ENCODE measurements around the gene PHYHIPL.
"Not testable (repeated sequence)": the region's sequence is repeated elsewhere in the genome, so short reads cannot be mapped to it uniquely, and the experiment has no call there.

Gene PHYHIPL

DNA sequence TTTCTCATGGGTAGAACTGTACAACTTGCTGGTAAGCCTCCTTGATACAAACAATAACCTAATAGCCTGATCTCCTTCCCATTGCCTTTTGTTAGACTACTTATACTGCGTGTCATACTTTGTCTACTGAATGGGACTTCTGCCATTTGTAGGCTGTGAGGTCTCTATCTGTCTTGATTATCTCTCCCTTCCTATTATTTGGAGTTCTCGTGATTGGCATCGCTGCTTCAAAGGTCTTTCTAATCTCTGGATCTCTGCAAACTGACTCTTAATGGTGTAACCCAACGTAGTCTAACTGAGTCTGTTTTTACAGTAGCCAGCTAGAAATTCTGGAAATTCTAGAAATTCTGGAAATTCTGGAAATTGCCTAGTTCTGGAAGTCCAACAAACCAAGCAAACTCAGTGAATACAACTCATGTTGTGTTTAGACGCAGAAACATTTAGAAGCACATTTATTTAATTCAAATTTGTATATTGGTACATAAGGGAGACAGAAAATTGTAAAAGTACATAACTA, 29.8 kb downstream of the PHYHIPL start:
- DNase-seq (ENCODE audit: low read depth in 3 of 3) = no peak

DNA sequence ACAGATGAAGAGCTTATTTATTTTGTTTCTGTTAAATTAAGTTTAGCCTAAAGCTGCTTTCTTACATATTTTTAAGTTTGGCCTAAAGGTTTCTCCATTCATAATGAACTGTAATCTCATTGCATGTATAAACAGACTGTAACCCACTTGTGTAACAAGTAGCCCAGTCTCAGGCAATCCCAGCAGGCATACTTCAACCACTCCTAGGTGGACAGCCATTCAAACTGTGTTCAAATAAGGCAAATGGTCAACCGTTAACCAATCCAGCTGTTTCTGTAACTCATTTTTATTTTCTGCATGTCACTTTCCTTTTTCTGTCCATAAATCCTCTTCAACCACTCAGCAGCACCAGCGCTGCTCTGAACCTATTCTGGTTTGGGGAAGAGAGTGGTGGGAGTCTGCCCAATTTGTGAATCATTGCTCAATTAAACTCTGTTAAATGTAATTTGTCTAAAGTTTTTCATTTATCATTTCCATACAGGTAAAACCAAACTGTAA, 35.9 kb downstream of the PHYHIPL start:
- DNase-seq (ENCODE audit: low read depth in 3 of 3) = no peak

DNA sequence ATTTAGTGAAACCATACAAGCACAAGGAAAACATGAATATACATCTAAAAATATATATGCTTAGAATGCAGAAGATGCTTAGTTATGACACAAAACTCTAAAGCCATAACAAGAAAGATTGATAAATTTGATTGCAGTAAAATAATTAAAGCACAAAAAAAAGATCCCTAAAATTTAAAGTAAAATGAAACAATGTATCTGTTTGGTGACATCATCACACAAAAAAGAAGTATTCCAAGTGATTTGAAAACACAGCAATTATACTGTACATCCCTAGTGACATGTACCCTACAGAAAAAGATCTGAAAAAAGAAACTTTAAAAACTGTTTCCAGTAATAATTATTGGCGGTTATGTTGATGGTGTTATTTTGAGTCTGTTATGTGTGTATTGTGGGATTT, 37.7 kb downstream of the PHYHIPL start:
- DNase-seq (ENCODE audit: low read depth in 3 of 3) = no peak

DNA sequence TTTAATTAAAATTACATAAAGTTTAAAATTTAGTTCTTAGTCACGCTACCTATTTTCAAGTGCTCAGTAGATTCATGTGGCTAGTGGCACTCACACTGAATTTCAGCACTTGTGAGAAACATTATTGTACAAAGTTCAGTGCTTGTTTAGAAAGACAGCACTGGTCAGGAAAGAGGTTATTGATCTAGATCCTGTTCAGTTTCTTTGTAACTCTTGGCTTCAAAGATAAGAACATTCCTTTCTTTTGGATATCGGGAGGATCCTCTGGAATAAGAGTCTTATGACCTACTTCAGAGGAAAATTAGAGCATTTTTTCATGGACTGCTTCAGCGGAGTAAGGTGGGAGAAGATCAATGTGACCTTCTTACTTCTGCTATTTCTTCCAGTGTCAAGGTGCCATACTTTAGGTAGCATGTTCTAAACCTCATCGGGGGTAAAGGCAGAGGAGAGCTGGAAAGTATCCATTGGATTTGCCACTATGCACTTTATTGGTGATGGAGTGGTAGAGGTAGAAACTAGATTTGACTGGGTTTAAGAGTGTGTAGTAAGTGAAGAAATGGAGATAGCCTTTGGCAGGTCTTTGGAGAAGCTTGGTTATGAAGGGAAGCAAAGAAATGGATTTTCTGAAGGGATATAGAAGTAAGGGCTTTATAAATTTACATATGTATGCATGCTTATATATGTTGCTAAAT, 39.9 kb downstream of the PHYHIPL start:
- DNase-seq (ENCODE audit: low read depth in 3 of 3) = no peak

DNA sequence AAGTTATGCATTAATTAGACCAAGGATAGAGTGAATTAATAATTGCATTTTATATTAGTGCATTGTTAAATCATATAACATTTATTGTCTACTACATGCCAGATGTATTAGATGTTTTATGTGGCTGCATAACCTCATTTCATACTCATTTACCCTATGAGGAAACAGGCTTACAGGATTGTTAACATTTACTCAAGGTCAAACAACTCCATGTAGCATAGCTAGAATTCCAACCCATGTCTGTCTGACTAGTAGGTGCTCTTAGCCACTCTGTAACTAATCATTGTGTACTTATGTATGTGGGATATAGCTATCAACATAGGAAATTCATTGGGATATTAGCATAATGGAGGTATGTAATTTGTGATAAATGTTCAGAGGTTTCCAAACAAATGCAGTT, 46.3 kb downstream of the PHYHIPL start:
- DNase-seq (ENCODE audit: low read depth in 3 of 3) = no peak

DNA sequence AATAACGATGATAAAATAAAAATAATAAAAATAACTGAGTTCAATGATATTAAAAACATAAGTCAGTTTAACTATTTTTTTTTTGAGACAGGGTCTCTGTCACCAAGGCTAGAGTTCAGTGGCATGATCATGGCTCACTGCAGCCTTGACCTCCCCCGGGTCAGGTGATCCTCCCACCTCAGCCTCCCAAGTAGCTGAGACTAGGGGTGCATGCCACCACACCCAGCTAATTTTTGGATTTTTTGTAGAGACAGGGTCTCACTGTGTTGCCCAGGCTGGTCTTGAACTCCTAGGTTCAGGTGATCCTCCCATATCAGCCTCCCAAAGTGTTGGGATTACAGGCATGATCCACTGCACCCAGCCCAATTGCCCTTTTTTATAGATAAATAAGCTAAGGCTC, 47.2 kb downstream of the PHYHIPL start:
- not testable (repeated sequence) for DNase-seq (ENCODE audit: low read depth in 3 of 3)

DNA sequence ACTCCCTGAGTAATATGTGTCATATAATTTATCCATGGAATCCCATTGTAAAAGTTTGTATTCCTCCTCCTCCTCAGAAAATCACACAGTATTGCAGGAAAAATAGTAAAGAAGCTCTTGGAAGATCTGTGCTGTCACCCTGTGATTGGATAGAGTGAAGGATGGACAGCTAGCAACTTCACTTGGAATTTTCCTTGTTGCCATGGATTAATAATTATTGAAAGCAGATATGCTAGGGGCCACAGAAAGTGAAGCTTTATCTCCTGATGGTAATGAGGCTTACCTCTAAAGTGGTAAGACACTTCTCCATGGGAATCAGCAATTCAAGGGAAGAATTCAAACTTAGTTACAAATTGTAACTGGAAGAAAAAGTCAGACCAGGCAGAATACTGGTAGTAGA, 48.8 kb downstream of the PHYHIPL start:
- DNase-seq (ENCODE audit: low read depth in 3 of 3) = no peak

DNA sequence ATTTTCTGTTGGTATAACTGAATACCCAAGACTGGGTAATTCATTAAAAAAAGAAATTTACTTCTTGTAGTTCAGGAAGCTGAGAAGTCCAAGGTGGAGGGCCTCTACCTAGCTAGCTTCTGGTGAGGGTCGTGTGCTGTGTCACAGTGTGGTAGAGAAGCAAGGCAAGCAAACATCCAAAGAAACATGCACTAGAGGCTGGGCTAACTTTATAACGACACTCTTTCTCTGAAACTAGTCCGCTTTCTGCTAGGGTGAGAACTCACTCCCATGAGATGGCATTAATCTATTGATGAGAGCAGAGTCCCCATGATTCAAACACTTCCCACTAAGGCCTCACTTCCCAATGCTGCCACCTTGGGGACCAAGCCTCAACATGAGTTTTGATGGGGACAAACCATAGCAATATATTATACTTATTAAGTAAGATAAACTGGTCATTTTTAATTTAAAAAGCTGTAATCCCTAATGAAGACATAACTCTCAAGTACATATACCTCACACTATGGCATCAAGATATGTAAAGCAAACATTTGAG, 50.8 kb downstream of the PHYHIPL start:
- no peak for DNase-seq (ENCODE audit: low read depth in 3 of 3)

DNA sequence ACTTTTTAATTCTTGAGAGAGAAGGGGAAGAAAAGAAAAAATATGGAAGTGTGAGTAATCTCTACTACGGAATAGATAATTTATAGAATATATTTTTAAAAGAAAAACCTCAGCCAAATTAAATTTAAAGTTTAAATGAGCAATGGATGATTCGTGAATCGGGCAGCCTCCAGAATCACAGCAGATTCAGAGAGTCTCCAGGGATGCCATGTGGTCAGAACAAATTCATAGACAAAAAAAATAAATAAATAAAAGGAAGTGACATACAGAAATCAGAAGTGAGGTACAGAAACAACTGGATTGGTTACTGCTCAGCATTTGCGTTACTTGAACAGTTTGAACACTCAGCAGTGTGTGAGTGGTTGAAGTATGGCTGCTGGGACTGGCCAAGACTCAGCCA, 53.0 kb downstream of the PHYHIPL start:
- DNase-seq (ENCODE audit: low read depth in 3 of 3) = no peak

DNA sequence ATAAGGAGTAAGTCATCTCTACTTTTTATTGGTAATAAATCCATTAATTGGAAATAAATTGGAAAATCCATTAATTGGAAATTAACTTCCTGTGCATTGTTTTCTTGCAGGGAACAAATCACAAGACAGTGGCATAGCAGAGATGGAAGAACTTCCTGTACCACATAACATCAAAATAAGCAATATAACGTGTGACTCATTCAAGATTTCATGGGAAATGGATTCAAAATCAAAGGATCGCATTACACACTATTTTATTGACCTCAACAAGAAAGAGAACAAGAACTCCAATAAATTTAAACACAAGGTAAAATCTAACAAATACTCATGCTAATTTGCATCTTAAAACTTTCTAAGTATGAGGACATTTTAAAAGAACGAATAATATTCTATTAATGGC, 57.8 kb downstream of the PHYHIPL start:
- no peak for DNase-seq (ENCODE audit: low read depth in 3 of 3)

DNA sequence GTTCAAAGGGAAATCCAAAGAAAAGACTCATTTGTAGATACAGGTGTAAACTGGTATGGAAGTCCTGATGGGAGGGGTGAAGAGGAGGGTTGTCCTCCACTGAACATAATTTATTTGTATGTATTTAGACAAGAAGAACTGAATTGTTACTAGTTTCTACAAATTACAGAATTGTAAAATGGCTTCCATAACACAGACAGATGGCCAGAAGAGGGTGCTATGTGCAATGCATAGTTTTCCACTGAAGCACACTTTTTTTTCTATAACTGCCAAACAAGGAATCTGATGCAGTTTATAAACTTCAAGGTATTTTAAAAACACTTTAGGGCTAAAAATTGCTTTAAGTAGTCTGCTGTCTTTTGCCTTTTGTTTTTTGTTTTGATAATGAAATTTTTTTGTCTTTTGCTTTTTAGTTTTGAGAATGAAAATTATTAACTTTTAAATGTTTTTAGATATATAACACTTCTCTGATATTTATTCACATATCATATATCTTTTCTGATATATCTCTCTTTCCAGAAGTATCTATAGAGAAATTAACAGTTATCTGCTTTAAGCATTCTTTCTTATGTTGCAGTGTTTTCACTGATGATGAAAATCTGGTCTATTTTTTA, 58.5 kb downstream of the PHYHIPL start:
- no peak for DNase-seq (ENCODE audit: low read depth in 3 of 3)

DNA sequence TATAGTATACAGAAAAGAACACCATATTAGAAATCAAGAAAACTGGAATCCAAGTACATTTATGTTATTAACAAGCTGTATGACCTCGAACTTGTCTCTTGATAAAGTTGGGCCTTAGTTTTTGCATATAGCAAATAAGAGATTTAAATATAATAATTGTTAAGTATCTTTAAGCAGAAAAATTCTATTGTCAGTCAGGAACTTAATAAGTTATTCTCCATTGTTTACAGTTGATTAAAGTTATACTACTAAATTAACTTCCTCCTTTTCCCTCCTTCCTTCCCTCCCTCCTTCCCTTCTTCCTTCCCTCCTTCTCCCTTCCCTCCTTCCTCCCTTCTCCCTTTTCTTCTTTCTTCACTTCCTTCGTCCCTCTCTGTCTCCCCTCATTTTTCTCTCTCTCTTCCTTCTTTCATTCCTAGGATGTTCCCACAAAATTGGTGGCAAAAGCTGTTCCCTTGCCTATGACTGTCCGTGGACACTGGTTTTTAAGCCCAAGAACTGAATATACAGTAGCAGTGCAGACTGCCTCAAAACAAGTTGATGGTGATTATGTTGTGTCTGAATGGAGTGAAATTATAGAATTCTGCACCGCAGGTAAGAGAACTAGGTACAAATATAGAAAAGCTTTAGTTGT, 59.7 kb downstream of the PHYHIPL start:
- no peak for DNase-seq (ENCODE audit: low read depth in 3 of 3)

DNA sequence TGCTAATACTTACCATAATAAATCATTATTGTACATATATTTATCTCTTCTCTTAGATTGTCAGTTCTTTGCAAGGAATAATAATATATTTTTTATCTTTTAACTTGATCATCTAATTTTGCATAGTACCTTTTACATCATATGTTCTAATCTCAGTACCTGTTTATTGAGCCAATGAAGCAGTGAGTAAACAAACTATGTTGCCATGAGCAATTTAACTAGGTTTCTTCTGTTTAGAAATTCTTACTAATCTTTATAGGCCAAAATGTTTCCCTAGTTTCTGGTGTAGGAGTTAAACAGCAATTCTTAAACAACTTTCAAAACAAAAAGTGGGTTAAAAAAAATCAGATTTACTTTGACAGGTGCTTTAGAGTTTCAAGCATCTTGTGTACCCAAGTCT, 61.3 kb downstream of the PHYHIPL start:
- DNase-seq (ENCODE audit: low read depth in 3 of 3) = no peak

DNA sequence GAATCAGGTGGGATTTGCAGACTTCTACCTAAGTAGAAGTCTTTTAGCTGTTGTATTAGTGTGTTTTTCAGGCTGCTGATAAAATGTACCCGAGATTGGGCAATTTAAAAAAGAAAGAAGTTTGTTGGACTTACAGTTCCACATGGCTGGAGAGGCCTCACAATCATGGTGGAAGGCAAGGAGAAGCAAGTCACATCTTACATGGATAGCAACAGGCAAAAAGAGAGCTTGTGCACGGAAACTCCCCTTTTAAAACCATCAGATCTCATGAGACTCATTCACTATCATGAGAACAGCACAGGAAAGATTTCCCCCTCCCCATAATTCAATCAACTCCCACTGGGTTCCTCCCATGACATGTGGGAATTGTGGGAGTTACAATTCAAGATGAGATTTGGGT, 62.7 kb downstream of the PHYHIPL start:
- DNase-seq (ENCODE audit: low read depth in 3 of 3) = not testable (repeated sequence)

DNA sequence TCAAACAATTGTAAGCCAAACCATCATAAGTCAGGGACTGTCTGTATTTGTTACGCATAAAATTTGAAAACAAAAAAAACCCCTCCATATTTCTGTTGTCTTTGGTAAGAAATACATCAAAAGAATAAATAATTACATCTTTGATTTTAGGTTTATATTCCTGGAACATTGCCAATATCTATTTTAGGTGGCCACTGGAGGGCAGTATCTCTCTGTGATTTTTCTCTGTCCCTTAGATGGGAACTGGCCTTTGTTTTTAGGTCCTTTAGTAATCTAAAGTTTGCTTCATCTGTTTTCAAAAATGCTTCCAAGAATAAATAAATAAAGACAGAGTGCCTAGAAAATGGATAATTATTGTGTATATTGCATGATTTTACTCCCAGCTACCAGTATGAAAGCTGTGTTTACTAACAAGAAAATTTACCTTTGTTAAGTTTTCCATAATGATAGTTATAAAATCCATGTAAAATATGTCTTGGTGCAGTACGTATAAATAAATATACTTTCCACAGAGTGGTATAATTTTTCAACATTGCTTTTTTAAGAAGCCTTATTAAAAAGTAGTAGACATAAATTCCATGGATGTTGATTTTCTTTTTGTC, 64.2 kb downstream of the PHYHIPL start:
- no peak for DNase-seq (ENCODE audit: low read depth in 3 of 3)

DNA sequence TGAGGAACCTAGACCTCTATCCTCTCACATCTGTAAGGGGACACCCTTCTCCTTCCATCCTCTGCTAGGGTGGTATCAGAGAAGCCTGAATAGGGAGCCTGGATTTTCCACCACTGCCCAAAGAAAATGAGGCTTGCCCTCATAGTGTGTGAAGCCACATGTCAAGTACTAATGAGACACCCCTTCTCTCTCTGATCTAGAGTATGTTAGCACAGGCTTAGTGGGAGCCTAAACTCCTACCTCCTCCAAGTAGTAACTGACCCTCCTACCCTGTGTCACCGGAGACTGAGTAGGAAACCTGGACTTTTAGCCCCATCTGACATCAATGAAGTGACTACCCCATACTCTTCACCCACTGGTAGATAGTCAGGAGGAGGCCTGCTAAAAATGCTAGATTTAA, 65.6 kb downstream of the PHYHIPL start:
- no peak for DNase-seq (ENCODE audit: low read depth in 3 of 3)

DNA sequence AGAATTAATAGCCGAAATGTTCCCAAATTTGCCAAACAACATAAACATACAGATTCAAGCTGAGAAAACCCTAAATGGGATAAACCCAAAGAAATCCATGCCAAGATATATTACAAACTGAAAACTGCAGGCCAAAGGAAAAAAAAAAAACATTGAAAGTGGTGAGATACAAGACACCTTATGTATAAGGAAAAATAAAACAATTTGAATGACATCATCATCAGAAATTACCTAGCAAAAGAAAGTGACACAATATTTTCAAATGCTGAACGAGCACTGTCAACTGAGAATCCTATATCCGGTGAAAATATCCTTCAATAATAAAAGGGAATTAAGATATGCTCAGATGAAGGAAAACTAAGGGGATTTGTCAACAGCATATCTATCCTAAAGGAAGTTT, 66.5 kb downstream of the PHYHIPL start:
- DNase-seq (ENCODE audit: low read depth in 3 of 3) = no peak

DNA sequence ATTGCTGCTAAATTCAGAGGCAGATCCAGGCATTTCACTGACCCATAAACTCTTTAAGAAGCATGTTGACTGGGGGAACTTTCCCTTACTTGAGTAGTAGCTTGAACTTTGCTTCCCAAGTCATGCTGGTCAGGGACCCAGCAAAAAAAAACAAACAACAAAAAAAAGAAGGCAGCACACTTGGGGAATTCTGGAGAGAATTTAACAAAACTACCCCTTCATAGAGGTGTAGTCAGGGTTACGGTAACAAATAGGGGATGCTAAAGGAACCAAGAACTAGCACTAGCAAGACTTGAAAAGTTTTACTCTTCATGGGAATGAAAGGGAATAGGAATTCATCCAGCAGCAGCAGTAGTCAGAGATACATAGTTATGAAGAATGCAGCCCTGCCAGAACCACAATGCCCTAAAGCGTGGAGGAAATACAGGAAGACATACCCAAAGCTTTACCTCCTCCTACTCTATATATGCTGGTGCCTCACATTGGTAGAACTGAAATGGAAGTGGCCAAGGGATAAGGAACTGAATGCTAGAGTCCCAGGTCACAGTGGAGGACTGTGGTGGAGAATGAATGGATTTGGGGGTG, 67.3 kb downstream of the PHYHIPL start:
- DNase-seq (ENCODE audit: low read depth in 3 of 3) = no peak

DNA sequence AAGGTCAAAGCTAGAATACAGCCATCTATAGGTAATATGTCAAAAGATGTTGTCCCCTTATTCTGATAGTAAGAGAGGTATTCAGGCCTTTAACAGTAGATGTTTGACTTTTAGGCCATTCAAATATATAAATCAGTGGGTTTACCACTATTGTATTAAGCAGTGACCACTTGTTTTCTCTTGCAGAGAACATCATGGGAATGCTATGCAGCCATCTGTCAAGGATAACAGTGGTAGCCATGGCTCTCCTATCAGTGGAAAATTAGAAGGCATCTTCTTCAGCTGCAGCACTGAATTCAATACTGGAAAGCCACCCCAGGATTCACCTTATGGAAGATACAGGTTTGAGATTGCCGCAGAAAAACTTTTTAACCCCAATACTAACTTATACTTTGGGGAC, 68.4 kb downstream of the PHYHIPL start:
- DNase-seq (ENCODE audit: low read depth in 3 of 3) = no peak

DNA sequence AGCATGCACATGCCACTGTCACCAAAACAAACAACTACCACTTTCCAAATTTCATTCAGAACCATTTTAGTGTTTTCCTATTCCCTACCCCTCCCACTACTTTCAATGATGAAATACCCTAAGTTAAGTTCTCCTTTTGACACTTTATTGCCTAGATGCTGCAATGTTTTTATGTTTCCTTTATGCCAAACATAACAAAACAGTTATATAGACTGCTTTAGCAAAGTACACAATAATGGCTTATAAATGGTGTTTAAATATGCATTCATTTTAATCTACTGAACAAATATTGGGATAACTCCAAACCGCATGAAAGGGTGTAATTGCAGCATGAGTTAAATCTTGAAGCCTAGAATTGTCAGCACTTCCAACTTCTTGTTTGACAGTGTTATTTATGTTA, 69.2 kb downstream of the PHYHIPL start:
- no peak for DNase-seq (ENCODE audit: low read depth in 3 of 3)

DNA sequence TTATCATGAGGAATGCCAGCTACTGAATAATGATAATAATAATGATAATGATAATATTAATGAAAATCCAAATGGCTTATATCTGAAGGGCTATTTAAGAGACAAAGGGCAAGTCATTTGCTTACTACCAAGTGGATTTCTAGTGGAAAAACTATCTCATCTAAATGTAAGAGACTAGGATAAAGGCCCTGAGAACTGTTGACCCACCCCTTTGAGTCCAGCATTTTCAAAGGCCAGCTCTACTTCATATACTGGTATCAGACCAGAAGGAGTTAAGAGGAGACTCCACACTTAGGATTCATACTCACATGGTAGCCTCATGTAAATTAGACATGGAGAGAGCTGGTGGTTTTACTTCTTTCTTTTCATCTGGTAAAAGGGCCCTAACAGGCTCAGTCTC, 76.0 kb downstream of the PHYHIPL start:
- DNase-seq (ENCODE audit: low read depth in 3 of 3) = no peak

DNA sequence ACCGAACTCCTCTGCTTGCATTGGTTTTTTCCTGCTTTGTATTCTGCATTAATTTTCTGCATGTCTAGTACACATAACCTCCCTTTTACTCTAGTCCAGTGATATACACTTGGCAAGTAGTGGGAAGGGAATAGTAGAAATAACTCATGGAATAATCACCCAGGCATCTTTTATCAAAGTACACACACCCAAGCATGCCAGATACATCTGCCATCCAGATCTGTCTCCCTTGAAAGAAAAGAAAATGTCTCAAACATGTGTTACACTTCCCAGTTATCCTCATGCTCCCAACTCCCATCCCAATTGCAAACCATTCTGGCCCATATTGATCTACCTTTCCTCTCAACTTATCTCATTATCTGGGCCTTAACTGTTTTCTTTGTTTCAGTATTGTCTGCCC, 79.0 kb downstream of the PHYHIPL start:
- no peak for DNase-seq (ENCODE audit: low read depth in 3 of 3)
